KOPT-K1 (cell line): ENCODE results near the gene NMNAT2.
"Not testable (repeated sequence)": the region's sequence is repeated elsewhere in the genome, so short reads cannot be mapped to it uniquely, and the experiment has no call there.

Experiments used
- H3K27ac ChIP-seq: fragments of 200-600 bp; sonication (generic); 2 replicates; pipeline ENCODE4 v1.5.1; 2016; ENCODE audit warnings: antibody characterized with exemption, mild to moderate bottlenecking, low read depth, low read length; ENCODE audit not compliant: poor library complexity, severe bottlenecking
- H3K36me3 ChIP-seq: fragments of 200-600 bp; sonication (generic); 2 replicates; pipeline ENCODE4 v1.5.1; 2017; ENCODE audit warnings: antibody characterized with exemption, mild to moderate bottlenecking, low read length, moderate library complexity; ENCODE audit not compliant: insufficient read depth
- H3K9me3 ChIP-seq: fragments of 200-600 bp; sonication (generic); 2 replicates; pipeline ENCODE4 v1.5.1; 2017; ENCODE audit warnings: antibody characterized with exemption, low read length, mild to moderate bottlenecking; ENCODE audit not compliant: insufficient read depth, poor library complexity, severe bottlenecking

NMNAT2 gene

DNA sequence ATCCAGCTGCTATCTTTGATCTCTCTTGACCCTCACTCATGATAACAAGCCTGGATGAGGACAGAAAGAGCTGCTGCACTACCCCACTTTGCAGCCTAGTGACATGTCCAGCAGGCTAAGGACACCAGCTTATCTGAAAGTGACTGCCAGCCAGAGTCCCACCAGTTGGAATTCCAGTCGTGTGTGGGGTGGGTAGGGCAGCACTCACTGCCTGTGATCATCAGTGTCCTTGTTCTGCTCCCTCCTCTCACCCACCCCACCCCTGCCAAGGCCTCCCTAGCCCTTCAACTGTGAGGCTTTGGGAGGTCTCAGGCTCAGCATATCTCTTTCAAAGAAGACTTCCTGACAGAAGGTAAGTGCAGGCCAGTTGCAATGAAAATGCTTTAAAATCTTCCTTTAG lies 15.5 kb upstream of the NMNAT2 start:
- Histone ChIP-seq H3K27ac (no peak overlapping the region), H3K9me3 (peaks cover 3% of the 10 kb centered on the region)

GRCh38 chr1:183432548-183432875 lies 14.3 kb upstream of the NMNAT2 start:
- Histone ChIP-seq H3K36me3 (no peaks in the 10 kb centered on the region), H3K27ac (no peak overlapping the region), H3K9me3 (peaks cover 3% of the 10 kb centered on the region)

More for the DNA sequence above, 15.5 kb upstream of the NMNAT2 start:
- H3K36me3 ChIP-seq = no peaks in the 10 kb centered on the region

DNA sequence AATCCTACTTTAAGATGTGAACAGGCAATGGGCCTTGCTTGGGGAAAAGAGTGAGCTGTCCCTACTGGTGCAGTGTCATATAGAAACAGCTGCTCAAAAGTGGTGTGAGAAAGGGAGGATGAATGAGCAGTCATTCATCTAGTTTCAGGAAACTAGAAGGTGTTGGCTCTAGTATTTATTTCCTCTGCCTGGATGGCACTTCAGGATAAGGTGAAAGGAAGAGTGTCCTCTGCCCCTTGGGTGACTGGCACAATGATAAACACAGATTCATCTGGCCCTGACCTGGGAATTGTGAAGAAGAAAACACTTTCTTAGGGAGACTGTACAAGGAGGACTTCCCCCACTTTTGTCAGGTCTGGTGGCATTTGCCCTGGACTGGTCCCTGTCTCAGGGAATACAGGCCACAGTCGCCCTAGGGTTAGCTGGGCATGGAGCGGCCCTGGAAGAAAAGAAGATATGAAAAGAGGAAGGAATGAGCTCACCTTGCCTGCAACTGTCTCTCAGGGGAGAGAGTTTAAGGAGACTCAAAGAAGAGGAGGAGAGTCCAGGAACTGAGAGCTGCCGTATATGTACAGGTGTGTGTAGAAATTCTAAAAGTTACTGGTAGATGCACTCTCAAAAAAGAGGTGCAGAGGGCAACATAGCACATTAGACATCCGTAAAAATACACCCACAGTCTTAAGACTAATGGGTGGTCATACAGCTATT lies 13.8 kb upstream of the NMNAT2 start:
- Histone ChIP-seq H3K9me3 (peaks cover 3% of the 10 kb centered on the region), H3K36me3 (no peaks in the 10 kb centered on the region), H3K27ac (no peak overlapping the region)

DNA sequence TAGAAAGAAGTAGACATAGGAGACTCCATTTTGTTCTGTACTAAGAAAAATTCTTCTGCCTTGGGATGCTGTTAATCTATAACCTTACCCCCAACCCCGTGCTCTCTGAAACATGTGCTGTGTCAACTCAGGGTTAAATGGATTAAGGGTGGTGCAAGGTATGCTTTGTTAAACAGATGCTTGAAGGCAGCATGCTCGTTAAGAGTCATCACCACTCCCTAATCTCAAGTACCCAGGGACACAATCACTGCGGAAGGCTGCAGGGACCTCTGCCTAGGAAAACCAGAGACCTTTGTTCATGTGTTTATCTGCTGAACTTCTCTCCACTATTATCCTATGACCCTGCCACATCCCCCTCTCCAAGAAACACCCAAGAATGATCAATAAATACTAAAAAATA lies 9.4 kb upstream of the NMNAT2 start:
- not testable (repeated sequence) for H3K9me3 ChIP-seq

DNA sequence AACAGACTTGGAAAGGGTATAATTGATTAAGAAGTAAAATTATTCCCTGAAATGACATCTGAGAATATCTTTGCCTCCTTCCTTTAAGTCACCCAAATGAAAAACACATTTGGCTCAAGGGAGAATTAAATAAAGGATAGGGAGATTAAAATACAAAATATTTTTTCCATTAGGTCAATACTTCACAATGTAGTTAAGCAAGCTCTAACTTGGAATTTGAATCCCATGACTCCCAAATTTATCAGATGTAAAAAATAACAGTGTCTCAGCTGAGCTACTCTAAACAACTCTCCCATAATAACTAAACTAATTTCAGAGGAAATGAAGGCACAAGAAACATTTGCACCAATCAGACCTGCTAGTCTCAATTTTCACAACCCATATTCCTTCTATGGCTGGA lies 6.5 kb upstream of the NMNAT2 start:
- H3K36me3 ChIP-seq = no peaks in the 10 kb centered on the region
- no peaks in the 10 kb centered on the region for H3K9me3 ChIP-seq
- H3K27ac ChIP-seq = no peak overlapping the region

More for the DNA sequence above, 9.4 kb upstream of the NMNAT2 start:
- H3K36me3 ChIP-seq, H3K27ac ChIP-seq: not testable (repeated sequence)

DNA sequence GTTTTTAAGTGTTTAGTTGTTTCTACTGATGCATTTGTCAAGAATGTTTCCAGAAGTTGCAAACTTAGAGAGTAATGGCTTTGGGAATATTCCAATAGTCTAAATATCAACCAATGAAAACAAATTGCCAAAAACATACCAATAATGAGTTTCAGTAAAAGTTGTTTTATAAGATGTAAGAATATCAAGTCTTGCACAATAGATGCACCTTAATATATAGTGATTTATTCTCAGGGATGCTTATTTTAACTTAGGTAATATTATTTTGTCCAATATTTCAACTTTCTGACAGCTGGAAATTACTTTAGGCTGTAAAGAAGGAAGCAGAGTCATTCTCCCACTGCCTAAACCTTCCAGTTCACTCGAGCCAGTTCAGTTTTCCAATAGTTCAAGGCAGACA lies 5.4 kb upstream of the NMNAT2 start:
- no peaks in the 10 kb centered on the region for H3K36me3 ChIP-seq

GRCh38 chr1:183419399-183419798 lies 1.2 kb upstream of the NMNAT2 start:
- Histone ChIP-seq H3K27ac (no peak overlapping the region), H3K36me3 (no peaks in the 10 kb centered on the region), H3K9me3 (no peaks in the 10 kb centered on the region)

More for the DNA sequence above, 5.4 kb upstream of the NMNAT2 start:
- Histone ChIP-seq H3K9me3 (no peaks in the 10 kb centered on the region), H3K27ac (no peak overlapping the region)

DNA sequence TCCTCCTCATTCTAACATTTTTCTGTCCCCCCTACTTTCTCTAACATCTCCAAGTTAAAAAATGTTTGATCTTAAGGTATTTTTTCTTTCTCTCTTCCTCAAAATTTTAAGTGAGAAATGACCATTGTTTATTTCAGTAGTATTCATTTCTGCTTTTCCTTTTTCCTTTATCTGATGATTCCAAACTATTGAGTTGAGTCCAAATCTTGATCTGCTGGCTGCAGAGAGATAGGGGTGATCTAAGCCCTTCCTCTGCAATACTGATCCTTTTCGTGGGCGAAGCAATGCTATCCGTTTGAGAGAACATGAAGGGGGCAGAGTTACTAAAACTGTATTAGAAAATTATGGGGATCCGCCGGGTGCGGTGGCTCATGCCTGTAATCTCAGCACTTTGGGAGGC lies 516 bp upstream of the NMNAT2 start:
- Histone ChIP-seq H3K27ac (no peak overlapping the region), H3K36me3 (no peaks in the 10 kb centered on the region)

DNA sequence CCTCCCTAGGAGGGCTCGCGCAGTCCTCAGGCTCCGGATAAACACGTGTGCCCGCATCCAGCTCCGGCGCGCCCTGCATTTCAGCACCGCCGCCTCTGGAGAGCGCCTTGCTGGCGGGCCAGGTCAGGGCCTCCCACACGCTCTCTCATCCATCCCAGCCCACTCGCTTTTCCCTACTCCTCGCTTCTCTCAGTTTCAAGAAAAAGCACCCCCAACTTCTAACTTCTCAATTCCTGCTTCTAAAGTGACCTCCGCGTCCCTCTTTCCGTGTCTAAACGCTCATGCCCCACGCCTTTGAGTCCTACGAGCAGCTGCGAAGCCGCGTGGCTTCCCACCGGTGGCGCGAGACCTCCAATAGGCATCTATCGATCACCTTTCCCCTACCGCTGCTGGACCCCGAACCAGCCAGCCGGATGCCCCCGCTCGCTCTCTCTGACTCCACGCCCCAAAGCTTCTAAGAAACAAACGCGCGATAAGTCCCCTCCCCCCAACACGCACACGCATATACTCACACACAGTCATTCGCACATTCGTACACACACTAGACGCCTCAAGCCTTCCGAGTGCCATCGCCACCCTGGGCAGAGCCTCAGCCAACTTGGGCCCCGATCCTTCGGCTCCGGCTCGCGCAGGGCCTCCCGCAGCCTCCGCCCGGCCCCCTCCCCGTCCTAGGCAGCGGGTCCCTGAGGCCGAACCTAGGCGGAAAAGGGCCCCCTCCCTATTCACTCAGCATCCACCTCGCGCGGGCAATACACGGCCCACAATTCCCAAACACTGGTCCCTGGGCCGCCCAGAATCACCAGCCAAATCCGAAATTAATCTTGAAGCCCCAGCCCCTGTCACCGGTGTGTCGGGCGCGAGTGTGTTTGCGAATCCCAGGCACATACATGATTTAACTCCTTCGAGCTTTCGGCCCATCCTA lies 1.1 kb downstream of the NMNAT2 start:
- no peaks in the 10 kb centered on the region for H3K36me3 ChIP-seq
- H3K27ac ChIP-seq = no peak overlapping the region

More for the DNA sequence above, 516 bp upstream of the NMNAT2 start:
- no peaks in the 10 kb centered on the region for H3K9me3 ChIP-seq

GRCh38 chr1:183414365-183414764 lies 3.8 kb downstream of the NMNAT2 start:
- Histone ChIP-seq H3K9me3 (no peaks in the 10 kb centered on the region), H3K36me3 (no peaks in the 10 kb centered on the region), H3K27ac (no peak overlapping the region)

More for the DNA sequence above, 1.1 kb downstream of the NMNAT2 start:
- H3K9me3 ChIP-seq = no peaks in the 10 kb centered on the region

- no peak overlapping the region for H3K27ac ChIP-seq
- no peaks in the 10 kb centered on the region for H3K9me3 ChIP-seq
- H3K36me3 ChIP-seq = no peaks in the 10 kb centered on the region
Measured at GRCh38 chr1:183411091-183411490, 7.1 kb downstream of the NMNAT2 start.

GRCh38 chr1:183407961-183408360 lies 10.2 kb downstream of the NMNAT2 start:
- H3K9me3 ChIP-seq = no peaks in the 10 kb centered on the region
- no peak overlapping the region for H3K27ac ChIP-seq
- H3K36me3 ChIP-seq = no peaks in the 10 kb centered on the region

DNA sequence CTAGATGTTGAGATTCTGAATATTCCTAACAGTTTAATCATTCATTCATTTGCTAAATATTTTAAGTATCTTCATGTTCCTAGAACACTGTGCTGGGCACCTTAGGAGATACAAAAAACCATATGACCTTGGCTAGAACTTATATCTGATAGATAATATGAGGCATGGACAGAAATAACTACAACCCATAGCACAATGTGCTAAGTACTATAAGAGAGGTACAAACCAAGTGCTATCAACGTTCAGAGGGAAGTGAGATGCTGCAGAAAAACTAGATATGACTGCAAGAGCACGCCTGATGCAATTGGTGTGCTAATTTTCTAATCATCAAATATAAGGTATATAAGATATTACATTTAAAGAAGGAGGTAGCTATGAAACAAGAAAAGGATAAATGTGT lies 10.7 kb downstream of the NMNAT2 start:
- no peaks in the 10 kb centered on the region for H3K36me3 ChIP-seq
- H3K9me3 ChIP-seq = no peaks in the 10 kb centered on the region
- no peak overlapping the region for H3K27ac ChIP-seq

DNA sequence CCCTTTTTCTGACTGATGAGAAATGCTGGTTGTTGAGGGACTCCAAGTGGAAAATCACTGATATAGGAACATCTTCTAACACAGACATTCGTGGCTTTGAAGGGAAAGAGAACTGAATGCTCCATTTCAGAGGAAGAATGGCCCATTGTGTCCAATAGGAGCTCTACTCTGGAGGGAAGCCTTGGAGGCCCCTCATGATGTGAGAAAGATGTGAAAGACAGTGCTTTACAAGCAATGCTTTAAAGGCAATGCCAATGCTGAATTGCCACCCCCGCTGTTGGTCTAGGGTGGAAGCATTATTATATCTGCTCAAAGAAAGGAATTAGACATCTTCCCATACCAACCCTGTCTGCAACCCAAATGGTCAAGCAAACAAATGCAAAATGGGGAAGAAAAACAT lies 13.7 kb downstream of the NMNAT2 start:
- no peaks in the 10 kb centered on the region for H3K36me3 ChIP-seq
- H3K9me3 ChIP-seq = no peaks in the 10 kb centered on the region
- H3K27ac ChIP-seq = no peak overlapping the region

- H3K36me3 ChIP-seq = no peaks in the 10 kb centered on the region
- H3K27ac ChIP-seq = no peak overlapping the region
- H3K9me3 ChIP-seq = no peaks in the 10 kb centered on the region
Measured at GRCh38 chr1:183403498-183403897, 14.7 kb downstream of the NMNAT2 start.

GRCh38 chr1:183401565-183401964 lies 16.6 kb downstream of the NMNAT2 start:
- H3K9me3 ChIP-seq, H3K36me3 ChIP-seq, H3K27ac ChIP-seq: not testable (repeated sequence)
